Nephron progenitor cell (in vitro differentiated cells): ENCODE data around the gene C2CD4C.
"Not testable (repeated sequence)": the region's sequence is repeated elsewhere in the genome, so short reads cannot be mapped to it uniquely, and the experiment has no call there.

Source experiments
- DNase-seq: peaks from one replicate; pipeline ENCODE4 v3.0.0; 2021
- H3K27ac Mint-ChIP-seq: 2 replicates; pipeline ENCODE4 v1.8.0; 2021; ENCODE audit warnings: mild to moderate bottlenecking, moderate library complexity, mixed read lengths
- H3K27me3 Mint-ChIP-seq: 2 replicates; pipeline ENCODE4 v1.8.0; 2021; ENCODE audit warnings: mild to moderate bottlenecking, low read depth, mixed read lengths; ENCODE audit not compliant: poor library complexity
- H3K36me3 Mint-ChIP-seq: 2 replicates; pipeline ENCODE4 v1.8.0; 2021; ENCODE audit warnings: low read depth, mixed read lengths
- H3K4me1 Mint-ChIP-seq: 2 replicates; pipeline ENCODE4 v1.8.0; 2021; ENCODE audit warnings: mixed read lengths
- H3K4me3 Mint-ChIP-seq: 2 replicates; pipeline ENCODE4 v1.8.0; 2021; ENCODE audit warnings: mild to moderate bottlenecking, moderate library complexity, mixed read lengths
- H3K9me3 Mint-ChIP-seq: 2 replicates; pipeline ENCODE4 v1.8.0; 2021; ENCODE audit warnings: mild to moderate bottlenecking, moderate library complexity, mixed read lengths
- TF ChIP-seq, protein P1 (sequence below): fragments of 200-600 bp; sonication (generic); IDR thresholded peaks from 2 replicates; pipeline ENCODE4 v1.5.0; 2021; ENCODE audit warnings: antibody characterized with exemption

Gene C2CD4C

DNA sequence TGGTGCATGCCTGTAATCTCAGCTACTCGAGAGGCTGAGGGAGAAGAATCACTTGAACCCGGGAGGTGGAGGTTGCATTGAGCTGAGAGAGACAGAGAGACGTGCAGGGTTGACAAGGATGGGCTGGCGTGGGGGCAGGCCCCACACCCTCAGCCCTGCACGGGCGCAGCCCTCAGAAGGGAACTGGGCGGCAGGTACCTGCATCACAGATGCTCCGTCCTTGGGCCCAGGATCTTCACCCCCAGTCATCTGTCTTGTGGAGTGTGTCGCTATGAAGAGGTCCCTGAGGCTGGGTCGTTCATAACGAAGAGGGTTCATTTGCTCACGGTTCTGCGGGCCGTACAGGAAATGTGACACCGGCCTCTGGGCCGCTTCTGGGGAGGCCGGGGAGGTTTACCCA, 20.3 kb downstream of the C2CD4C start:
- DNase-seq: no peak
- peaks cover 49% of the 10 kb centered on the region for H3K4me1 Mint-ChIP-seq
- no peaks in the 10 kb centered on the region for H3K36me3 Mint-ChIP-seq
- peaks cover 23% of the 10 kb centered on the region for H3K9me3 Mint-ChIP-seq
- peak overlapping the region; percentile 34 for H3K4me3 Mint-ChIP-seq
- H3K27me3 Mint-ChIP-seq: peaks cover 20% of the 10 kb centered on the region
- no peak overlapping the region for H3K27ac Mint-ChIP-seq
- TF ChIP-seq, protein P1, sequence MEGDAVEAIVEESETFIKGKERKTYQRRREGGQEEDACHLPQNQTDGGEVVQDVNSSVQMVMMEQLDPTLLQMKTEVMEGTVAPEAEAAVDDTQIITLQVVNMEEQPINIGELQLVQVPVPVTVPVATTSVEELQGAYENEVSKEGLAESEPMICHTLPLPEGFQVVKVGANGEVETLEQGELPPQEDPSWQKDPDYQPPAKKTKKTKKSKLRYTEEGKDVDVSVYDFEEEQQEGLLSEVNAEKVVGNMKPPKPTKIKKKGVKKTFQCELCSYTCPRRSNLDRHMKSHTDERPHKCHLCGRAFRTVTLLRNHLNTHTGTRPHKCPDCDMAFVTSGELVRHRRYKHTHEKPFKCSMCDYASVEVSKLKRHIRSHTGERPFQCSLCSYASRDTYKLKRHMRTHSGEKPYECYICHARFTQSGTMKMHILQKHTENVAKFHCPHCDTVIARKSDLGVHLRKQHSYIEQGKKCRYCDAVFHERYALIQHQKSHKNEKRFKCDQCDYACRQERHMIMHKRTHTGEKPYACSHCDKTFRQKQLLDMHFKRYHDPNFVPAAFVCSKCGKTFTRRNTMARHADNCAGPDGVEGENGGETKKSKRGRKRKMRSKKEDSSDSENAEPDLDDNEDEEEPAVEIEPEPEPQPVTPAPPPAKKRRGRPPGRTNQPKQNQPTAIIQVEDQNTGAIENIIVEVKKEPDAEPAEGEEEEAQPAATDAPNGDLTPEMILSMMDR: no peak

- TF ChIP-seq, protein P1: no peak
- H3K9me3 Mint-ChIP-seq: peaks cover 23% of the 10 kb centered on the region
- H3K27ac Mint-ChIP-seq: no peak overlapping the region
Observed at GRCh38 chr19:387777-388176, 21.2 kb downstream of the C2CD4C start.

DNA sequence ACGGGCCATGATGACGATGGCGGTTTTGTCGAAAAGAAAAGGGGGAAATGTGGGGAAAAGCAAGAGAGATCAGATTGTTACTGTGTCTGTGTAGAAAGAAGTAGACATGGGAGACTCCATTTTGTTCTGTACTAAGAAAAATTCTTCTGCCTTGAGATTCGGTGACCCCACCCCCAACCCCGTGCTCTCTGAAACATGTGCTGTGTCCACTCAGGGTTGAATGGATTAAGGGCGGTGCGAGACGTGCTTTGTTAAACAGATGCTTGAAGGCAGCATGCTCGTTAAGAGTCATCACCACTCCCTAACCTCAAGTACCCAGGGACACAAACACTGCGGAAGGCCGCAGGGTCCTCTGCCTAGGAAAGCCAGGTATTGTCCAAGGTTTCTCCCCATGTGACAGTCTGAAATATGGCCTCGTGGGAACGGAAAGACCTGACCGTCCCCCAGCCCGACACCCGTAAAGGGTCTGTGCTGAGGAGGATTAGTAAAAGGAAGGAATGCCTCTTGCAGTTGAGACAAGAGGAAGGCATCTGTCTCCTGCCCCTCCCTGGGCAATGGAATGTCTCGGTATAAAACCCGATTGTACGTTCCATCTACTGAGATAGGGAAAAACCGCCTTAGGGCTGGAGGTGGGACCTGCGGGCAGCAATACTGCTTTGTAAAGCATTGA, 22.2 kb downstream of the C2CD4C start:
- peaks cover 27% of the 10 kb centered on the region for H3K9me3 Mint-ChIP-seq
- DNase-seq, H3K36me3 Mint-ChIP-seq, H3K27ac Mint-ChIP-seq, H3K4me3 Mint-ChIP-seq: not testable (repeated sequence)
- peaks cover 24% of the 10 kb centered on the region for H3K27me3 Mint-ChIP-seq
- H3K4me1 Mint-ChIP-seq: peaks cover 54% of the 10 kb centered on the region

More at GRCh38 chr19:387777-388176, 21.2 kb downstream of the C2CD4C start:
- Mint-ChIP-seq H3K4me3 (no peak overlapping the region), H3K27me3 (peaks cover 25% of the 10 kb centered on the region), H3K36me3 (no peaks in the 10 kb centered on the region), H3K4me1 (peaks cover 55% of the 10 kb centered on the region)
- DNase-seq: no peak

- not testable (repeated sequence) for H3K4me3 Mint-ChIP-seq, H3K36me3 Mint-ChIP-seq, H3K27ac Mint-ChIP-seq, DNase-seq
- Mint-ChIP-seq H3K9me3 (peaks cover 27% of the 10 kb centered on the region), H3K4me1 (peaks cover 54% of the 10 kb centered on the region), H3K27me3 (peaks cover 20% of the 10 kb centered on the region)
Observed at GRCh38 chr19:386189-386588, 22.8 kb downstream of the C2CD4C start.

DNA sequence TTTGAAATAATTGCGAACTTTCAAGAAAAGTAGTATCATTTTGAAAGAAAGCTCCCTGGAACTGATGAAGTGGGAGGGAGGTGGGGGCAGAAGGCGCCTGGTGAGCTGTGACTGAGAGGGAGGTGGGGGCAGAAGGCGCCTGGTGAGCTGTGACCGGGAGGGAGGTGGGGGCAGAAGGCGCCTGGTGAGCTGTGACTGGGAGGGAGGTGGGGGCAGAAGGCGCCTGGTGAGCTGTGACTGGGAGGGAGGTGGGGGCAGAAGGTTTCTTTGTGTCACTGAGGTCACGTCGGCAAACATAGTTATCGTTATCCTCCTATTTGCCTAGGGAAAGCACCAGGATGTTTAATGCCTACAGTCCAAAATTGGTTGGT, 24.2 kb downstream of the C2CD4C start:
- H3K36me3 Mint-ChIP-seq: no peaks in the 10 kb centered on the region
- H3K27ac Mint-ChIP-seq: peak overlapping the region; percentile 94
- peaks cover 54% of the 10 kb centered on the region for H3K4me1 Mint-ChIP-seq
- TF ChIP-seq, protein P1: no peak
- peak overlapping the region; percentile 33 for H3K4me3 Mint-ChIP-seq
- DNase-seq: no peak
- peaks cover 36% of the 10 kb centered on the region for H3K9me3 Mint-ChIP-seq
- peaks cover 24% of the 10 kb centered on the region for H3K27me3 Mint-ChIP-seq

- H3K4me1 Mint-ChIP-seq: peaks cover 51% of the 10 kb centered on the region
- H3K36me3 Mint-ChIP-seq: no peaks in the 10 kb centered on the region
- peak overlapping the region; percentile 33 for H3K4me3 Mint-ChIP-seq
- TF ChIP-seq, protein P1: peak; percentile 73
- peak overlapping the region; percentile 94 for H3K27ac Mint-ChIP-seq
- peaks cover 41% of the 10 kb centered on the region for H3K9me3 Mint-ChIP-seq
- peak; percentile 65 for DNase-seq
- H3K27me3 Mint-ChIP-seq: peaks cover 30% of the 10 kb centered on the region
Observed at GRCh38 chr19:383922-384798, 24.8 kb downstream of the C2CD4C start.
